8988T (cell line): Measurements from ENCODE around the gene OPALIN.
"Not testable (repeated sequence)": the region's sequence is repeated elsewhere in the genome, so short reads cannot be mapped to it uniquely, and the experiment has no call there.

Experiments
- DNase-seq: peaks from one replicate; pipeline ENCODE4 v3.0.0; 2011

OPALIN gene

DNA sequence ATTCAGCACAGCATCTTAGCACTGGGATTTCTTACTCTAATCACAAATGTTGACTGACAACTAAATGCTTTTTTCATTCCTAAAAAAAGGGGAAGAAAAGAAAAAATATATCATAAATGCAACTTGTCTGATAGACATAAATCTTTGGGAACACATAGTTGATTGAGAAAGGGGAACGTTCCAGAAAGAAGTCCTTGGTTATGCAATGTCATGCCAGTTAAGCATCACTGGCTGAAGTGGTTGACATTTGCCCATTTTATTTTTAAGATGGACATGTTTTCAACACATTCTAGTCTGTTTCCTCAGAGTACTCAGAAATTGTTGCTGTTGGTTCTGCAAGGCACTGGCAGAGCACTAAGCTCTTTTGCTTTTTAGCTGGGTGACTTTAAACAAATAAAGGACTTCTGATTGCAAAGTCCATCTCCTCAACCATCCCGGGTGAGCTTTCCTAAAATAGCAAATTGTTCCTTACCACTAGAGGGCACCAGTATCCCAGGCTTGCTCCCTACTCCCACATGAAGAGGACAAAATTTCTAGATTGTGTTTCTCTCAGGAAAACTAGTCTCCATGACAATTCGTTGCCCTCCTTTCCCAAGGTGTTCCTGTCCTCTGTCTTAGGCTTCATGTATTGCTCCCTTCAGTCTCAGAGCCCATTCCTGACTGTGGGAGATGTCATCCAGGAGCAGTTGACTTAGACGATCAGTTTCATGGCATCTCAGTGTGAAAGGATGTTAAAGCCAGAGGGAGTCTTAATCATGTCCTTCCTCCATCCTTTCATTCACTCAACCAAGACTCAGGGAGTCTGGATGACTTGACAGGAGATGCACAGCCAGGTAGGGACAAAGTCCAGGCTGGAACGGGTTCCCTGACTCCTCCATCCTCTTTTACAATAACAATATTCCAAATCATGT, 23.9 kb downstream of the OPALIN start:
- peak; percentile 24 for DNase-seq

DNA sequence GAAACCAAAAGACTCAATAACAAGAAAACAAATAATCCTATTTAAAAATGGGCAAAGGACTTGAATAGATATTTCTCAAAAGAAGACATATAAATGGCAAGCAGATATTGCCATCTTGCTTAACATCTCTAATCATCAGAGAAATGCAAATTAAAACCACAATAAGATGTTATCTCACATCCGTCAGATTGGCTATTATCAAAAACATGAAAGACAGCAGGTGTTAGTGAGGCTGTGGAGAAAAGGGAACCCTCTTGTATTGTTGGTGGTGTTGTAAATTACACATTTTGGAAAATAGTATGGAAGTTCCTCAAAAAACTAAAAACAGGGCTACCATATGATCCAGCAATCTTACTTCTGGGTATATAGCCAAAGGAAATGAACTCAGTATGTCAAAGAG, 25.7 kb downstream of the OPALIN start:
- DNase-seq = no peak

DNA sequence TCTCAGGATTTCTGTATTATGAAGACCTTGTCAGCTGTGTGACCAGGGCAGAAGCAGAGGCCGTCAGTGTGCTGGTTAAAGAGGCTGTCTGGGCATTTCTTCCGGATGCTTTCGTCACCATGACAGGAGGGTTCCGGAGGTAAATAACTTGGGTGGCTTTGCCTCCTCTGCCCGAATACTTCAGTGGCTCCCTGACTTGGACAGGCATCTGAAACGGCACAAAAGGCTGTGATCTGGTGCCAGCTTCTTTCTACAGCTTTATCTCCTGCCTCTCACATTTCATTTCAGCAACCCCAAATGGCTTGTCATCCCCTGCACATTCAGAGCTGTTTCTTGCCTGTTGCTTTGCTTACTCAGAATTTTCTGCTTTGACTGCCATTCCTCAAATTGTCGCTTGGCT, 31.3 kb downstream of the OPALIN start:
- no peak for DNase-seq

DNA sequence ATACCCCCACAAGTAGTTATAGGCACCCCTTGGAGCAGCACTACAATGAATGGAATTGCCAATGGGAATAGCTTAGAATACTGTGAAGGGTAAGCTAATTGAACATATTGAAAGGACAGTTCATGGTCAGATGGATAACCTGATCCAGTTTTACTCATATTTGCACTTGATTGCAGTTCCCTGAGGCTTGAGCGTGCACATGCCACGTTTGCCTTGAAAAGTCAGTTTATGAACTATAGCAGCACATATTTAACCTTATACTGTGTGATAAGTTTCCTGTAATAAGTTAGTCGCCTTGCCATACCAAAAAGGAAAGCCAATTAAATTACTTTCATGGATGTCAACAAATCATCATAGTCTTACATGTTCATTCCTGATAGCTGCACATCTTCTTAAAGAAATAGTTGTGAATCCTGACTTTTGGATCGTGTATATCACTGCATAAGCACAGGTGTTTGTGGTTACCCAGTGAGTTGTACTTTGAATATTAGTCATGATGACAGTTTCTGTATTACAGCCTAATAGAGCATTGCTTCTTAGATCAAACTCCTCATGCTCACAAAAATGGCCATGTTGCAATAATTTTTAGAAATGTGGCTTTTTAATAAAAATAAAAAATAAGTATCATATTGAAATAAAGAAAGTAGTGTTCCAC, 33.0 kb downstream of the OPALIN start:
- no peak for DNase-seq

DNA sequence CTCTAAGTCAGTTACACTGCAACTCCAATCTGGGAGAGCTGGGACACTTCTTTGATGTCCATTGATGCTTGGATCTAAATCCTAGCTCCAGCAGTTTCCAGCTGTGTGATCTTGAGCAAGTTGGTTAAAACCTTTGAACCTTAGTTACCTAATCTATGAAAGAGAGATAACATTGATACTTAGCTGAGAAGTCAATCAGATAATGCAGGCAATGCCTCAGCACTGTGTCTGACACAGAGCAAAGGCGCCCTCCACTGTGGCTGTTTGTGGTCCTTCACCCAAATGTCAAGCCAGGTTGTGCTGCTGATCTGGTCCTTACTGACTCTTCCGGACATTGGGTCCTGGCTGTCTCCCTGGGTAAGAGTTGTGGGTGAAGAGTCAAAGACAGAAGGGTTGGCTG, 34.4 kb downstream of the OPALIN start:
- DNase-seq = no peak

DNA sequence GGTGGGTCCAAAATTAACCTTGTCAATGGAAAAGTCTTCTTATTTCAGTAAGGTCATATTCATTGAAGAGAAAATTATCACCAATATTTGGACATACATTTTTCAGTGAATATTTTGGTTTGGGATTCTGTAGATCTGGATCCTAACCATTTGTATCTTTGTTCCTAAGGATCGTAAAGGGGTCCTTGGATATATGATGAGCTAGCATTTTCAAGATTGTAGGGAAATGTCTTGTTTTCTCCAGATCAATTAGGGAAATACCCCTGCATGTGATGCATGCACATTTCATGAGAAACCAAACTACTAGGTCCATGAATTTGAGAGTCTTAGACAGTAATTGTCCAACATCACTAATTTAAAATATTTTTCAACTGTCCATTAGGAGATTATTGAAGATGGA, 36.5 kb downstream of the OPALIN start:
- DNase-seq = no peak

DNA sequence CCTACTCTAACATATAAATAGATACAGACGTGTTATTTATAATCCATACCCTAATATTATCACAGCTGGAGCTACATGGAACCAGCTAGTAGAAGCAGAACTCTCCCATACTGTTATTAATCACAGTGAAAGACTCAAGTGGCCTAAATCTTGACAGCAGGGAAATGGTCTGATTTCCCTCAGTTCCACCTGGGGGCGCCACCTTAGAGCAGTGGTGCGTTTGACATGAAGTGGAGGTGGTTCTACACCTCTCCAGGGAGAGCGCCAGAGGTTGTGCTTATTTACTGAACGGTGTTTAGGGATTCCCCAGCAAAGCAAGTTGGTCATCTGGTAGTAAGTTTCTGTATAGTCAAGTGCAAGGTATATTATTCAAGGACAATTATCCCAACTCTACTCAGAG, 37.0 kb downstream of the OPALIN start:
- no peak for DNase-seq

DNA sequence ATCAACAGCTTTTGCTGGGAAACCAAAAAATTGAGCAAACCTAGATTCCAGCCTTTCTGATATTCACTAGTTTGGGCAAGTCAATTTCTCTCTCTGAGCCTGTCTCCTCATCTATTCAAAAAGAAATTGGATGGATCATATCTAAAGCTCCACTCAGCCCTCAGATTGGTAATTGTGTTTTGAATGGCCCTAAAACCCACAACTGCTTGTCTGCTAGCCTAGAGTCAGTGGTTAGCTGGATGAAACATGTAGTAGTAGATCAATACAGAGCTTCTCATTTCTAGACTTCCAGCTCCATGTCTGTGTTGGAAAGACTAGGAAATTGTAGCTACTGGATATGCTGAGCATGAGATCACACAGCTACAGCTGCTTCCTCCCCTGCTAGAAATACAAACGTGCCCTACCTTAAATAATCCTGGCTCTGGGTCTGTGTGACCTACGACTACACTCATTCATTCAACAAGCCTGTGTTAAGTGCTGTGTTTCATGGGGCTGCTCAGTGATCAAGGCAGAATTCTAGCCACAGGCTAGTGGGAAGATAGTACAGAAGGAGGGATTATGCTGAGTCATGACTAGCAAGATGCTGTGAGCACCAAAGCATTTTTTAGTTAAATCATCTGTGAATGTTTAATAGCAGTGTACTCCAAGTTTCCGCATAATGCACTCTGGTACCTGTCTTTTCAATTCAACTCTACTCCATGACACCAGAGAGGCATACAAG, 38.9 kb downstream of the OPALIN start:
- DNase-seq = no peak

DNA sequence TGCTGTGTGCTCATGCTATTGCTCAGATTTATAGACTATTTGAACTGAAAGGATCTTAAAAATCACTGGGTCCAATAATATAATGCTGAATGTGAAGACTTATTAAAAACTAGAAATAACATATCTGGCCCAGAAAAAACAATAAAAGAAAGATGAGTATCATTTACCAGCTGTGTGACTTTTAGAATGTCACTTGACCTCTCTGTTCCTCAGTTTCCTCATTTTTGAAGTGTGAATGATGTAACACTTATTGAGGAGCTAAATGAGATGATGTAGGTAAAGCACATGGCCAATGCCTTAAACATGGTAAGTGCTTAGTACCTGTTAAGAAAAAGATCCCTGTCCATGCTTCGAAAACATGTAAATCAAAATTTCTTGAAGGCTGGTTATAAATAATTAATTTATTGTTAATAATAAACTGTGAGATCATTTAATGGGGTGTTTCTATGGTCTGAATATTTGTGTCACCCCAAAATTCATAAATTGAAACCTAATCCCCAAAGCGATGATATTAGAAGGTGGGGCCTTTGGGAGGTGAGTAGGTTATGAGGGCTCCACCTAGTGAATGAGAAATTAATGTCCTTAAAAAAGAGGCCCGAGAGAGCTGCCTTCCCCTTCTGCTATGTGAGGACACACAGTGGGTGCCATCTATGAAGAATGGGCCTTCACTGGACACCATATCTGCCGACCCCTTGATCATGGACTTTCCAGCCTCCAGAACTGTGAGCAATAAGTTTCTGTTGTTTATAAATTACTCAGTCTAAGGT, 41.6 kb downstream of the OPALIN start:
- no peak for DNase-seq

DNA sequence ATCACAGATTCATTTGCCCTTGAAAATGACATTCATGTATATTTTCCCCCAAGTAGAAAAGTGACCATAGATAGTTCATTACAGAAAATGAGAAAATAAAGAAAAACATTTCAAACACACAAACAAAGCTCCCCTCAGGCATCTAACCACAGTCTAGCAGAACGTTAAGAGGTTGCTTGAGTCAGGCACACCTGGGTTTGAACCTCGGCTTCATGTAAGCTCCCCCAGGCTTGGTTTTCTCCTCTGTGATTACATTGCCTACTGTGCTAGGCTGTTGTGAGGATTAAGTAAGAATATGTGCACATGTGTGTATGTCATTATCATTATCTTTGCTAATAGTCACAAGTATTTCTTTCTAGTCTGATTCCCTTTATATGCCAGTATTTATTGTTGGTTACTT, 45.5 kb downstream of the OPALIN start:
- DNase-seq = no peak

DNA sequence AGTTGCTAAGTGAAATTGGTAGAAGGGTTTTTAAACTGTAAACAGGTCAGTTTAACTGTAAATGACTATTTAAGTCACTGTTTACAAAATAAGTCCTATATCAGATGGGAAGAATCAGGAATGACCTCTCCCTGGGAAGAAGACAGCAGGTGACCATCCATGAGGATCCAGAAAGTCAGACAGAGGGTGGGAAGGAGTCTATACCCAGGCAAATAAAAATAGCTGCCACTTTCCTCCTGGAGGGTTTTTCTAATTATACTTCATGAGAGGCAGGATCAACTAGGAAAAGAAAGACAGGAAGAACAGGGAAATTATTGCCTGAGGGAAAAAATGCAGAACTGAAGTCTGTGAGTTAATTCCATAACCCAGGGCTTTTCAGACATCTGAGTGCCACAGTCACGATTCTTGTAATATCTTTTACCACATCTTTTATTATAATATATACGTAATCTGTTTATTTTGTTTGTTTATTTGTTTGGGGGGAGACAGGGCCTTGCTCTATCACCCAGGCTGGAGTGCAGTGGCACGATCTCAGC, 47.6 kb downstream of the OPALIN start:
- no peak for DNase-seq

DNA sequence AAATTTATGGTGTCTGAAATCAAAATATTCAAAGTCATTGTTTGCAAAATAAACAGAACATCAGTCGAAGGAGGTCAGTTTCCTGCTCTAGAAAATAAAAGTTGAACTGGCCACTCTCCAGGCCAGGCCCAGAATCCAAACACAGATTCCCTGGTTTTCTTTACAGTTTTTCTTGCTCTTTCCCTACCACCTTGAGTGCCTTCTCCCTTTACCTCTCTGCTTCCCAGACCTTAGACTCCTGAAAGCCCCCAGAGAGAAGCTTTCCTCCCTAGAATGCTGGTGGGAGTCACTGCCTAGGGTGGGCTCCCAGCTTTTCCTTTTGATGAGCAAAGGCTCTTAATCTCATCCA, 48.5 kb downstream of the OPALIN start:
- no peak for DNase-seq

DNA sequence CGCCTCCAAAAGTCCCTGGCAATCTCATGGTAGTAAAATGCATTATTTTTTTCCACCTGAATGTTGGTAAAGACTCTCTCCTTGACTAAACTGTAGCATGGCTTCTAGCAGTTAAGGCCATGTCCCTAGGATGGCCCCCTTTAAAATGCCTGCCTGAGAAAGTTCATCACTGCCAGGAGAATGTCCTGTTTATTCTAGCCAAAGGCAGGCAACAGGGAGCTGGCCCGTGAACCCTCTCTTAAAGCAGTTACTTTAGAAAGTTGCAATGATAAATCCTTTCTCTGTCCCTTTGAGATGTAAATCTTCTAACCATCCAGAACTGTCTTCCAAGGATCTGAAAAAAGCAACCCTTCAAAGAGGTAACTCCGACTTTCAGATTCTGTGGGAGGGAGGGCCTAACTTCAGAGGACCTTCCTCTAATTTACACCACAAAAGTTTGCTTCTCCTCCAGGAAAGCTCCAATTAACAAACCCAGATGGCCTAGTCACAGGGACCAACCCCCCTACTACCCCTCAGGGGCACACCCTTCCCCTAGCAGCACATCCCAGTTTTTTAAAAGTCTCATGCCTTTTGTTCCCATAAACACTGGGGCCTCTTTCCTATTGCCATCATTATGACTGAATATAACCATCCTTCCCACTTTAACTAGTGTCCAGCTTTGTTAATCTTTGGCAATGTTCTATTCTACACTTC, 49.0 kb downstream of the OPALIN start:
- DNase-seq = no peak

DNA sequence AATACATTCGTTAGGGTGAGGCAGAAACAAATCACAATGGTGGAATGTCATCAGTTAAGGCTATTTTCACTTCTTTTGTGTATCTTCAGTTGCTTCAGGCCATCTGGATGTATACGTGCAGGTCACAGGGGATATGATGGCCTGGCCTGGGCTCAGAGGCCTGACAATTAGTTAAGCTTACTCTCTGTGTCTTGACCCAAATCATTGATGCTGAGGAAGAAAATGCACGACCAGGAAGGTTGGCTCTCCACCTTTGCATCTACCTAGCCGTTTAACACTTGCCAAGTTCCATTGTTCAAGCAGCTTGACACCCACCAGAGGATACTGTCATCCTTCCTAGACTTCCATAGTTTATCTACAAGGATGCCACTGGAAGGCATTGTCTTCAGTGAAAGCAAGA, 49.9 kb downstream of the OPALIN start:
- DNase-seq = not testable (repeated sequence)

DNA sequence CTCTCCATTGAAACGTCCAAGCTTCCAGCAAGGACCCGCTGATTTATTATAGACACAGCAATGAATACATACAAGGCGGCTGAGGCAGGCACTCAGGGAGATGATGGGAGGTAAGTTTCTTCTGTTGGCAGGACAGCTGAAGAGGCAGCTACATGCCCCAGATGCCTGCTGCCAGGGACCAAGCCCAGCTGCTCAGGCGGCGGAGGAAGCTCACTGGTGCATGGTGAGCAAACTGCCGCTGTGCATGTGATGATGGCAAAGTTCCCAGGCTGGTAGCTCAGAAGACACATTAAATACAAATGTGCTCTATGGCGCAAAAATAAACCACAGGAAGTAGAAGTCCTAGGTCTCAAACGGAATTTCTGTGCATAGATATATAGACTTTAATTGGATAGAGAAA, 52.3 kb downstream of the OPALIN start:
- DNase-seq = no peak

DNA sequence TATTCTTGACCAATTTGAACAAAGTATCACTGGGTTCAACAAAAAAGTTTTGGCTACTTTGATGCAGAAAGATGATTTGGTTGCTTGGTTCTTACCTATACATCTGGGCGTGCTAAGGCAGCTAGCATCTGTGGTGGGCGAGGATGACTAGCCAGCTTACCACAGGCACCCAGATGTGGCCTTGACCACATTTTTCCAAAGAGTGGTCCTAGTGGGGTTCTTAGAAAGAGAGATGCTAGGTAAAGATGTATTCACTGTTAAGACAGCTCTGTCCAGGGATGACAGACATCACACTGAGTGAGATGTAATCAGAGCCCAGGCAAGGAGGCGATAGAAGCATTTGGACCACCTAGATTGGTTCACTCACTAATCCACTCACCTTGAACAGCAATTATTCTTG, 53.8 kb downstream of the OPALIN start:
- no peak for DNase-seq

DNA sequence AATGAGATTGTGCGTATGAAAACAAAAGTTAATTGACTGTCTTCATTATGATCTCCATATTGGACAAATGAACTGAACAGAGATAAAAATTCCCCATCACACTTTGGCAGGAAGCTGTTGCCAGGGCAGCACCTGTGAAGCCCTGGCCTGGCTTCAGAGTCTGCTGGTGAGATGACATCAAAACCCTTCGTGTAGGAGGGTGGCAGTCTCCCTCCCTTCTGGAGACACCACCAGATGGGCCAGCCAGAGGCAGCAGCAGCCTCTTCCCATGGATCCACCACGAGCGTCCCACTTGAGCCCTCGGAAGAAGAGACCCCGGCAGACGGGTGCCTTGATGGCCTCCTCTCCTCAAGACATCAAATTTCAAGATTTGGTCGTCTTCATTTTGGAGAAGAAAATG, 54.6 kb downstream of the OPALIN start, which contains the start of gene DNTT:
DNTT (plus strand) TSS at position 205 of the 400 bp plus-strand sequence; CDS start at position 269, 64 bp downstream.
- DNase-seq = no peak

DNA sequence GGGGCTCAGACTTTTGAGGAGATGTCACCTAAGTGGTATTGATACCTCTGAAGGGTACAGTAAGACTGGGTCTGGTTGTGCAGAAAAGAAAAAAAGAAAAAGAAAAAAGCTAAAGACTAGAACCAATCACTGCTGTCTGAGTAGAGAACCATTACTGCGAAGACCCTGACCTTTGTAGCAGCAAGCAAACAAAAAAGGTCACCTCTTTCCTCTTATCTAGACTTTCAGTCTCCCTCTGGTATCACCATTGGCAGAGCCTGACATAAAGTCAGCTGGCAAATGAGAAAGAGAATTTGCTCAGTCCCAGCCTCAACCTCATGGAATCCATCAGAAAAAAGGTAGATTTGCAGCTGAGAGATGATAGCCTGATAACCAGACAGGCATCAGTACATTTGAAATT, 57.2 kb downstream of the OPALIN start:
- no peak for DNase-seq

DNA sequence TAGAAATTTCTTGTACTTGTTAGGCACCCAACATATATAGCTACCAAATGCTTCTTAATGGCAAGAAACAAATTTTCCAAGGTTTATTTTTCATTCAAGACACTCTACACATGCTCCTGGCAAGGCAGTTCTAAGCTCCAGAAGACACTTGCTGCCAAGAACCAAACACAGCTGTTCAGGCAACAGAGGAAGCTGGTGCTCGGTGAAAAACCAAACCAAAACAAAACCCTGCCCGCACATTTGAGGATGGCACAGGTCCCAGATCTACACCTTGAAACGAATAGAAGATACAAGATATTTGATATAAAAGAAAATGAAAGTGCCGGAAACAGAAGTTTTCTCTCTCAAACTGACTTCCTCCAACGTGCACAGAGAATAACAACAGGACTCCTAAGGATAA, 59.4 kb downstream of the OPALIN start:
- no peak for DNase-seq

DNA sequence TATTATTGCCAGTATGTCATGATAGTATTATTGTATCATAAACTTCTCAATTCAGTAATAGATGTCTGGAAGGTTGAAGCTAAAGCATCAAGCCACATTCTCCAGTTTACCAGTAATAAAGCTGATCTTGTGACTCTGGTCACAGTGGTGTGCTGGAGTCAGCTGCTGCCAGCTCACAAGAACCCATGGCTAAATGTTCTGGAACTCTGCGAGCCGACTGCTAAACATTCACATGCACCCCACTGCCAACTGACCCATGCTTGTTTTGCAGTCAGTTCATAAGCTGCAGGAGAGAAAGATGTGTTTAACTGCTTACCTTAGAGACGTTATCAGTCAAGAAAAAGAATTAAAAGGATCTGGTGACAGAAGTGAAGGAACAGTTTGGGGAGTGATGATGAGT, 60.4 kb downstream of the OPALIN start:
- DNase-seq = no peak

DNA sequence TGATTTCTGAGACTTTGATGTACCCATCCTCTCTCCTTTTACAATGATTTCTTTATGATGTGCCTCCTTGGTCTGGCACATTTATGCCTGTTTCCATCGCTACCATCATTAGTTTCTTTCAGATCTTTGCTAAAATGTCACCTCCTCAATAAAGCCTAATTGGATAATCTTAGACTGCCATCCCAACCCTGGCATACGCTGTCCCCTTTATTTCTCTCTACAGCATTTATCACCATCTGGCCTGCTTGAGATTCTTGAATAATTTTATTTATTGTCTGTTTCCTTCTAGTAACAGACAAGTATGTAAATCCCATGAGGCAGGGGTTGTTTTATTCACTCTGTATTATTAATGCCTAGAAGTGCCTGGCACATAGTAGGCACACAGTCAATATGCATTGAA, 61.3 kb downstream of the OPALIN start:
- DNase-seq = no peak

DNA sequence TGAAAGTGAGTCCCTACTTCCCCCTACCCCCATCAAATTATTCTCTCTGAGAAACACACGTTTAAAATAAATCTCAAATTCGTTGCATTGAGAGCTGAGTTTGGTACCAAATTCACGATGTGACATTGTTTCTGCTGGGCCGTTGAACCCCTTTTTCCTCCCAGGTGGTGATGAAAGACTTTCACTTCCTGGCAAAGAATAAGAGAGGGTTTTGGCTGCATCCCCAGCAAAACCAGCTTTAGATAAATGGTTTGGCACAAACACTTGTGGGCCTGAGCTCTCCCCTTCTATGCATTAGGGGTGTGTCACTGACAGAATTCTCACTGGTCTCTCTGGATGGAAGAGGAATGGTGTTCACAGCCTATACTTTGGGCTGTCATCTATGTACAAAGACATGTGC, 63.3 kb downstream of the OPALIN start:
- DNase-seq = no peak
